Measurements from ENCODE around the gene WDR72. TPM values are rescaled to one million over a fixed set of nuclear protein-coding genes. Genes with fewer than 3 reads are reported as not detected.

WDR72 gene
- total RNA-seq, 4 donors from 2014 or later, result 1.0 to 8.1 (median 4.6) TPM

Other genes starting within 250 kb of the WDR72 start
- gene UNC13C, start 218.8 kb upstream of the WDR72 start, total RNA-seq, result under 1 TPM; 0.08 to 0.84 (median 0.18) TPM

All from lower leg skin (tissue), 4 donors.